CD4-positive, CD25-positive, alpha-beta regulatory T cell (primary cell): ENCODE measurements around the gene MRPL14. TPM values are rescaled to one million over a fixed set of nuclear protein-coding genes. Genes with fewer than 3 reads are reported as not detected.

Source experiments
- ATAC-seq, 2 donors: fragments of 150-1000 bp; cut with Tn5 transposase; one replicate each; pipeline ENCODE4 v1.10.0; 2021; ENCODE audit warnings: low read depth in 2 of 2, moderate number of reproducible peaks in 2 of 2, moderate library complexity in 1 of 2
- DNase-seq, 3 donors: peaks; one replicate each; pipeline versions ENCODE4 v3.0.0 to v3.0.0-alpha.2; 2012 to 2022; ENCODE audit warnings: mixed read lengths in 1 of 3
- H3K27ac ChIP-seq: one replicate; pipeline ENCODE4 v1.7.0; 2013; ENCODE audit warnings: mild to moderate bottlenecking, low read length; ENCODE audit not compliant: insufficient read depth, poor library complexity, severe bottlenecking
- H3K27me3 ChIP-seq: one replicate; pipeline ENCODE4 v1.7.0; 2013; ENCODE audit warnings: low read length; ENCODE audit not compliant: control insufficient read depth, insufficient read depth
- H3K36me3 ChIP-seq: one replicate; pipeline ENCODE4 v1.7.0; 2013; ENCODE audit warnings: mild to moderate bottlenecking, low read length, moderate library complexity; ENCODE audit not compliant: control insufficient read depth, insufficient read depth
- H3K4me1 ChIP-seq: 2 replicates; pipeline ENCODE4 v1.7.0; 2013; ENCODE audit warnings: mild to moderate bottlenecking, low read length; ENCODE audit not compliant: insufficient read depth, control insufficient read depth, poor library complexity, severe bottlenecking
- H3K4me3 ChIP-seq: one replicate; pipeline ENCODE4 v1.7.0; 2013; ENCODE audit warnings: low read depth, mild to moderate bottlenecking, low read length, moderate library complexity
- H3K9me3 ChIP-seq, 2 experiments: 1 replicate in 1 of 2; 2 replicates in 1 of 2; pipeline ENCODE4 v1.7.0; 2013; ENCODE audit warnings: low read length in 2 of 2, mild to moderate bottlenecking in 1 of 2, moderate library complexity in 1 of 2; ENCODE audit not compliant: control insufficient read depth in 2 of 2
- H3K27ac Mint-ChIP-seq, 3 donors: one replicate each; pipeline ENCODE4 v1.8.0; 2020 to 2022; ENCODE audit warnings: mild to moderate bottlenecking in 3 of 3, mixed read lengths in 3 of 3, moderate library complexity in 2 of 3
- H3K27me3 Mint-ChIP-seq: one replicate; pipeline ENCODE4 v1.8.0; 2022; ENCODE audit warnings: mild to moderate bottlenecking, mixed read lengths
- H3K36me3 Mint-ChIP-seq: one replicate; pipeline ENCODE4 v1.8.0; 2020; ENCODE audit warnings: mixed read lengths
- H3K4me1 Mint-ChIP-seq, 4 donors: one replicate each; pipeline ENCODE4 v1.8.0; 2020 to 2022; ENCODE audit warnings: mixed read lengths in 4 of 4, mild to moderate bottlenecking in 1 of 4
- H3K4me3 Mint-ChIP-seq, 4 donors: one replicate each; pipeline ENCODE4 v1.8.0; 2020 to 2022; ENCODE audit warnings: mild to moderate bottlenecking in 4 of 4, mixed read lengths in 4 of 4, moderate library complexity in 3 of 4
- H3K9me3 Mint-ChIP-seq, 7 donors: one replicate each; pipeline ENCODE4 v1.8.0; 2020 to 2022; ENCODE audit warnings: mixed read lengths in 7 of 7, mild to moderate bottlenecking in 3 of 7, moderate library complexity in 2 of 7
- polyA plus RNA-seq, 4 donors: library from polyadenylated mRNA; unstranded; fragments of 300-500 nt; fragmentation: Illumina TruSeq; gene quantifications; one replicate each; pipeline ENCODE4 v1.2.3, GENCODE V29; 2021
- total RNA-seq: library from RNA; stranded (reverse); gene quantifications from one replicate; pipeline ENCODE4 v1.2.3, GENCODE V29; 2022

MRPL14 gene
- total and polyA plus RNA-seq, 5 donors from 2014 or later: 11.8 to 101 (median 82.9) TPM

GRCh38 chr6:44063561-44064059 lies 63.6 kb downstream of the MRPL14 start:
- Mint-ChIP-seq H3K36me3 (peaks cover 3% of the 10 kb centered on the region), H3K4me3 (no peak overlapping the region), H3K27me3 (peaks cover 17% of the 10 kb centered on the region), H3K27ac (peak overlapping the region in 1 of 3 donors; percentile 5), H3K9me3 (peaks cover 0 to 3% (median 0%) of the 10 kb centered on the region in 7 donors), H3K4me1 (no peaks in the 10 kb centered on the region)
- ATAC-seq: no peak
- H3K4me3 ChIP-seq: no peak overlapping the region
- no peaks in the 10 kb centered on the region for H3K27me3 ChIP-seq
- H3K36me3 ChIP-seq: no peaks in the 10 kb centered on the region
- no peak overlapping the region for H3K27ac ChIP-seq
- peaks cover 0 to 3% of the 10 kb centered on the region in 2 experiments for H3K9me3 ChIP-seq
- no peak for DNase-seq
- no peaks in the 10 kb centered on the region for H3K4me1 ChIP-seq

Other genes starting within 250 kb of the MRPL14 start
- gene TMEM63B, start 102 bp upstream of the MRPL14 start, total RNA-seq: 20.5 TPM
- gene TMEM63B, start 102 bp upstream of the MRPL14 start, polyA plus RNA-seq: 1 to 10 TPM; 1.3 to 2.3 (median 1.4) TPM
- gene CAPN11, start 31.4 kb upstream of the MRPL14 start, total RNA-seq: not detected
- not detected for gene CAPN11, start 31.4 kb upstream of the MRPL14 start, polyA plus RNA-seq
- not detected for gene MYMX, start 89.5 kb upstream of the MRPL14 start, total RNA-seq
- gene MYMX, start 89.5 kb upstream of the MRPL14 start, polyA plus RNA-seq: not detected
- gene SLC29A1, start 96.1 kb upstream of the MRPL14 start, total RNA-seq: 2.6 TPM
- 1 to 10 TPM; 3.3 to 6.1 (median 3.9) TPM for gene SLC29A1, start 96.1 kb upstream of the MRPL14 start, polyA plus RNA-seq
- gene HSP90AB1, start 119.6 kb upstream of the MRPL14 start, total RNA-seq: 399 TPM
- gene HSP90AB1, start 119.6 kb upstream of the MRPL14 start, polyA plus RNA-seq: 100 to 1,000 TPM; 264 to 426 (median 333) TPM
- 14.8 TPM for gene SLC35B2, start 130.1 kb upstream of the MRPL14 start, total RNA-seq
- gene SLC35B2, start 130.1 kb upstream of the MRPL14 start, polyA plus RNA-seq: 10 to 100 TPM; 33.0 to 42.4 (median 36.8) TPM
- 53.8 TPM for gene NFKBIE, start 138.1 kb upstream of the MRPL14 start, total RNA-seq
- 1 to 10 TPM; 3.6 to 7.0 (median 6.1) TPM for gene NFKBIE, start 138.1 kb upstream of the MRPL14 start, polyA plus RNA-seq
- not detected for gene TMEM151B, start 143.0 kb upstream of the MRPL14 start, total RNA-seq
- not detected for gene TMEM151B, start 143.0 kb upstream of the MRPL14 start, polyA plus RNA-seq
- 15.7 TPM for gene AARS2, start 185.9 kb upstream of the MRPL14 start, total RNA-seq
- 1 to 10 TPM; 3.6 to 8.3 (median 6.1) TPM for gene AARS2, start 185.9 kb upstream of the MRPL14 start, polyA plus RNA-seq
- not detected for gene SPATS1, start 215.2 kb upstream of the MRPL14 start, total RNA-seq
- not detected for gene SPATS1, start 215.2 kb upstream of the MRPL14 start, polyA plus RNA-seq